ENCODE results near the gene EARS2.

The EARS2 gene

GRCh38 chr16:23557779-23558702 lies 891 bp upstream of the EARS2 start:
- H3K36me3 ChIP-seq (ENCODE audit: low read length), result no peaks in the 10 kb centered on the region; the same call in 1 of the 2 replicates
- H2AFZ ChIP-seq (ENCODE audit: low read depth, low read length, severe bottlenecking), result peak overlapping the region; percentile 85
- H3K27ac ChIP-seq (ENCODE audit: low read depth, low read length), result 0 out of 2 replicates have a peak overlapping the region, but pooled peaks have one; percentile 14
- peak overlapping the region; percentile 82 for H3K4me3 ChIP-seq (ENCODE audit: insufficient read depth, low read length, poor library complexity, severe bottlenecking)
- peak overlapping the region; percentile 71 for H3K4me2 ChIP-seq (ENCODE audit: low read depth, low read length, poor library complexity, severe bottlenecking)
- peaks cover 39% of the 10 kb centered on the region for H3K79me2 ChIP-seq (ENCODE audit: insufficient read depth, low read length)
- H3K9me2 ChIP-seq (replicated peaks; ENCODE audit: insufficient read depth, low read length), result no peaks in the 10 kb centered on the region
- no peaks in the 10 kb centered on the region for H3K9me3 ChIP-seq (ENCODE audit: insufficient read depth, low read length)
- H4K20me1 ChIP-seq (ENCODE audit: low read depth, low read length), result no peaks in the 10 kb centered on the region
- H3K27me3 ChIP-seq (ENCODE audit: low read length), result no peaks in the 10 kb centered on the region
- peak overlapping the region; percentile 86 for H3K9ac ChIP-seq (ENCODE audit: low read length)
- TF ChIP-seq EZH2phosphoT487 (conservative IDR thresholded peaks at IDR 0.05; ENCODE audit: low read length), result no peak
- peaks cover 13% of the 10 kb centered on the region for H3F3A ChIP-seq (ENCODE audit: insufficient read depth)

- no peak overlapping the region for H3K9ac ChIP-seq (ENCODE audit: low read length)
- no peak for TF ChIP-seq CTCF (IDR thresholded peaks at IDR 0.05; ENCODE audit: insufficient read depth, low read length, poor library complexity, severe bottlenecking)
- TF ChIP-seq EZH2phosphoT487 (conservative IDR thresholded peaks at IDR 0.05; ENCODE audit: low read length), result no peak
- no peaks in the 10 kb centered on the region for H4K20me1 ChIP-seq (ENCODE audit: low read depth, low read length)
Measured at GRCh38 chr16:23554536-23554935, 2.6 kb downstream of the EARS2 start.

GRCh38 chr16:23552161-23552560 lies 5.0 kb downstream of the EARS2 start:
- Histone ChIP-seq H3F3A (ENCODE audit: insufficient read depth) (peaks cover 8% of the 10 kb centered on the region; the same call in 1 of the 2 replicates), H3K36me3 (ENCODE audit: low read length) (no peaks in the 10 kb centered on the region; the same call in 1 of the 2 replicates), H3K4me2 (ENCODE audit: low read depth, low read length, poor library complexity, severe bottlenecking) (no peak overlapping the region)

More at GRCh38 chr16:23554536-23554935, 2.6 kb downstream of the EARS2 start:
- H3F3A ChIP-seq (ENCODE audit: insufficient read depth), result peaks cover 8% of the 10 kb centered on the region; the same call in 1 of the 2 replicates
- no peaks in the 10 kb centered on the region for H3K9me2 ChIP-seq (replicated peaks; ENCODE audit: insufficient read depth, low read length)
- peaks cover 34% of the 10 kb centered on the region for H3K79me2 ChIP-seq (ENCODE audit: insufficient read depth, low read length)
- no peaks in the 10 kb centered on the region for H3K27me3 ChIP-seq (ENCODE audit: low read length)
- H3K4me2 ChIP-seq (ENCODE audit: low read depth, low read length, poor library complexity, severe bottlenecking), result no peak overlapping the region
- H3K4me3 ChIP-seq (ENCODE audit: insufficient read depth, low read length, poor library complexity, severe bottlenecking), result no peak overlapping the region
- H3K36me3 ChIP-seq (ENCODE audit: low read length), result no peaks in the 10 kb centered on the region; the same call in 1 of the 2 replicates
- no peak overlapping the region for H3K27ac ChIP-seq (ENCODE audit: low read depth, low read length)
- H3K9me3 ChIP-seq (ENCODE audit: insufficient read depth, low read length), result no peaks in the 10 kb centered on the region
- H2AFZ ChIP-seq (ENCODE audit: low read depth, low read length, severe bottlenecking), result no peak overlapping the region

More at GRCh38 chr16:23552161-23552560, 5.0 kb downstream of the EARS2 start:
- Histone ChIP-seq H3K9me3 (ENCODE audit: insufficient read depth, low read length) (no peaks in the 10 kb centered on the region), H3K27ac (ENCODE audit: low read depth, low read length) (no peak overlapping the region), H3K27me3 (ENCODE audit: low read length) (no peaks in the 10 kb centered on the region), H2AFZ (ENCODE audit: low read depth, low read length, severe bottlenecking) (no peak overlapping the region), H3K9me2 (replicated peaks; ENCODE audit: insufficient read depth, low read length) (no peaks in the 10 kb centered on the region), H3K79me2 (ENCODE audit: insufficient read depth, low read length) (peaks cover 15% of the 10 kb centered on the region; the same call in 1 of the 2 replicates), H3K9ac (ENCODE audit: low read length) (no peak overlapping the region), H4K20me1 (ENCODE audit: low read depth, low read length) (no peaks in the 10 kb centered on the region), H3K4me3 (ENCODE audit: insufficient read depth, low read length, poor library complexity, severe bottlenecking) (no peak overlapping the region)
- TF ChIP-seq CTCF (IDR thresholded peaks at IDR 0.05; ENCODE audit: insufficient read depth, low read length, poor library complexity, severe bottlenecking) (no peak), EZH2phosphoT487 (conservative IDR thresholded peaks at IDR 0.05; ENCODE audit: low read length) (no peak)
